Measurements from ENCODE around the gene ZNF516. TPM values are rescaled to one million over a fixed set of nuclear protein-coding genes. Genes with fewer than 3 reads are reported as not detected.

Gene ZNF516
- total RNA-seq, 1 experiment from 2014 or later: 22.6 TPM

DNA sequence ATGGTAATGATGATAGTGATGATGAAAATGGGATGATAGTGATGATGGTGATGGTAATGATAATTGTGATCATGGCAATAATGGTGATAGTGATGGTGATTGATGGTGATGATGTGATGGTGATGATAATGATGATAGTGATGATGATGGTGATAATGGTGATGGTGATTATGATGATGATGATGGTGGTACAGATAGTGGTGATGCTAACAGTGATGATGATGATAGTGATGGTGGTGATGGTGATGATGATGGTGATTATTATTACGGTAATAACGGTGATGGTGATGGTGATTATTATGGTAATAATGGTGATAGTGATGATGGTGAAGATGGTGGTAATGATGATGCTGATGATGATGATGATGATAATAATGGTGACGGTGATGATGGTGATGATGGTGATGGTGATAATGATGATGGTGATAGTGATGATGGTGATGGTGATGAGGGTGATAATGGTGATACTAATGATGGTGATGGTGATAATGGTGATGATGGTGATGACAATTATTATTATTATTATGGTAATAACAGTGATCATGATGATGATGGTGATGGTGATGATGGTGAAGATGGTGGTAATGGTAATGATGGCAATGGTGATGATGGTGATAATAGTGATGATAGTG, 151.0 kb downstream of the ZNF516 start:
- 100% methylated on average over 3 of the region's 3 CpGs for WGBS (ENCODE audit: extremely low coverage, insufficient read length, low lambda C conversion rate)

More for the DNA sequence above, 151.0 kb downstream of the ZNF516 start:
- H3K27me3 ChIP-seq (ENCODE audit: insufficient read depth, low read length): no peaks in the 10 kb centered on the region
- no peaks in the 10 kb centered on the region; the same call in 1 of the 2 replicates for H3K4me1 ChIP-seq (ENCODE audit: insufficient read depth, low read length)
- H3K27ac ChIP-seq (ENCODE audit: insufficient read length, low read depth, low read length): no peak overlapping the region
- H3K79me2 ChIP-seq (ENCODE audit: insufficient read depth, low read length): no peaks in the 10 kb centered on the region
- peaks cover 8% of the 10 kb centered on the region for H3K9me3 ChIP-seq (ENCODE audit: control insufficient read depth, low read depth, low read length)
- Mint-ChIP-seq H3K27me3 (ENCODE audit: low read depth) (peaks cover 4% of the 10 kb centered on the region), H3K4me3 (no peak overlapping the region), H3K36me3 (ENCODE audit: insufficient read depth in 1 of 3, low read depth in 3 of 3) (peaks cover 0 to 7% (median 2%) of the 10 kb centered on the region in 3 experiments; a peak in 2 of 7 replicates), H3K27ac (no peak overlapping the region), H3K9me3 (peaks cover 9% of the 10 kb centered on the region in 2 experiments; a peak in 3 of 5 replicates), H3K4me1 (peaks cover 4 to 8% of the 10 kb centered on the region in 2 experiments)
- no peak overlapping the region for H3K14ac ChIP-seq (ENCODE audit: insufficient read depth, low read length)
- H2BK15ac ChIP-seq (ENCODE audit: low read depth, low read length): no peak overlapping the region
- no peak overlapping the region for H2BK12ac ChIP-seq (ENCODE audit: insufficient read length, low read depth, low read length)
- no peak overlapping the region for H2AFZ ChIP-seq (ENCODE audit: low read length)
- TF ChIP-seq, protein P1, sequence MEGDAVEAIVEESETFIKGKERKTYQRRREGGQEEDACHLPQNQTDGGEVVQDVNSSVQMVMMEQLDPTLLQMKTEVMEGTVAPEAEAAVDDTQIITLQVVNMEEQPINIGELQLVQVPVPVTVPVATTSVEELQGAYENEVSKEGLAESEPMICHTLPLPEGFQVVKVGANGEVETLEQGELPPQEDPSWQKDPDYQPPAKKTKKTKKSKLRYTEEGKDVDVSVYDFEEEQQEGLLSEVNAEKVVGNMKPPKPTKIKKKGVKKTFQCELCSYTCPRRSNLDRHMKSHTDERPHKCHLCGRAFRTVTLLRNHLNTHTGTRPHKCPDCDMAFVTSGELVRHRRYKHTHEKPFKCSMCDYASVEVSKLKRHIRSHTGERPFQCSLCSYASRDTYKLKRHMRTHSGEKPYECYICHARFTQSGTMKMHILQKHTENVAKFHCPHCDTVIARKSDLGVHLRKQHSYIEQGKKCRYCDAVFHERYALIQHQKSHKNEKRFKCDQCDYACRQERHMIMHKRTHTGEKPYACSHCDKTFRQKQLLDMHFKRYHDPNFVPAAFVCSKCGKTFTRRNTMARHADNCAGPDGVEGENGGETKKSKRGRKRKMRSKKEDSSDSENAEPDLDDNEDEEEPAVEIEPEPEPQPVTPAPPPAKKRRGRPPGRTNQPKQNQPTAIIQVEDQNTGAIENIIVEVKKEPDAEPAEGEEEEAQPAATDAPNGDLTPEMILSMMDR (conservative IDR thresholded peaks at IDR 0.05): no peak
- no peaks in the 10 kb centered on the region for H3K79me1 ChIP-seq (ENCODE audit: insufficient read depth, low read depth, low read length, poor library complexity, severe bottlenecking)
- H2BK5ac ChIP-seq (ENCODE audit: insufficient read length, low read length): no peak overlapping the region
- H3K23ac ChIP-seq (ENCODE audit: insufficient read length, low read depth, low read length): no peak overlapping the region
- H3K9ac ChIP-seq (ENCODE audit: extremely low read depth, insufficient read length, low read length): no peak overlapping the region
- no peak overlapping the region for H3K18ac ChIP-seq (ENCODE audit: insufficient read length, low read depth, low read length)
- no peaks in the 10 kb centered on the region for H4K20me1 ChIP-seq (ENCODE audit: control insufficient read depth, insufficient read depth, insufficient read length)
- no peak overlapping the region for H2BK20ac ChIP-seq (ENCODE audit: low read depth, low read length, poor library complexity, severe bottlenecking)
- H3K56ac ChIP-seq (ENCODE audit: insufficient read length, low read depth, low read length): no peak overlapping the region
- H4K91ac ChIP-seq (ENCODE audit: insufficient read length, low read depth, low read length): no peak overlapping the region
- H2BK120ac ChIP-seq (ENCODE audit: low read depth, low read length, poor library complexity, severe bottlenecking): no peak overlapping the region
- no peak overlapping the region for H3T11ph ChIP-seq (ENCODE audit: low read length)
- H4K8ac ChIP-seq (replicated peaks; ENCODE audit: insufficient read length, low read depth, low read length): no peak overlapping the region
- H3K4me2 ChIP-seq (ENCODE audit: insufficient read depth, insufficient read length, low read length): no peak overlapping the region
- no peaks in the 10 kb centered on the region for H3K23me2 ChIP-seq (ENCODE audit: insufficient read length, low read depth, low read length, poor library complexity, severe bottlenecking)
- H4K5ac ChIP-seq (ENCODE audit: insufficient read length, low read depth, low read length): no peak overlapping the region
- no peak overlapping the region for H2AK5ac ChIP-seq (ENCODE audit: insufficient read length, low read length)
- H3K4ac ChIP-seq (ENCODE audit: low read depth, low read length): no peak overlapping the region
- DNase-seq: no peak

All from H9 (cell line).